ENCODE measurements around the gene COG7.

Gene COG7

DNA sequence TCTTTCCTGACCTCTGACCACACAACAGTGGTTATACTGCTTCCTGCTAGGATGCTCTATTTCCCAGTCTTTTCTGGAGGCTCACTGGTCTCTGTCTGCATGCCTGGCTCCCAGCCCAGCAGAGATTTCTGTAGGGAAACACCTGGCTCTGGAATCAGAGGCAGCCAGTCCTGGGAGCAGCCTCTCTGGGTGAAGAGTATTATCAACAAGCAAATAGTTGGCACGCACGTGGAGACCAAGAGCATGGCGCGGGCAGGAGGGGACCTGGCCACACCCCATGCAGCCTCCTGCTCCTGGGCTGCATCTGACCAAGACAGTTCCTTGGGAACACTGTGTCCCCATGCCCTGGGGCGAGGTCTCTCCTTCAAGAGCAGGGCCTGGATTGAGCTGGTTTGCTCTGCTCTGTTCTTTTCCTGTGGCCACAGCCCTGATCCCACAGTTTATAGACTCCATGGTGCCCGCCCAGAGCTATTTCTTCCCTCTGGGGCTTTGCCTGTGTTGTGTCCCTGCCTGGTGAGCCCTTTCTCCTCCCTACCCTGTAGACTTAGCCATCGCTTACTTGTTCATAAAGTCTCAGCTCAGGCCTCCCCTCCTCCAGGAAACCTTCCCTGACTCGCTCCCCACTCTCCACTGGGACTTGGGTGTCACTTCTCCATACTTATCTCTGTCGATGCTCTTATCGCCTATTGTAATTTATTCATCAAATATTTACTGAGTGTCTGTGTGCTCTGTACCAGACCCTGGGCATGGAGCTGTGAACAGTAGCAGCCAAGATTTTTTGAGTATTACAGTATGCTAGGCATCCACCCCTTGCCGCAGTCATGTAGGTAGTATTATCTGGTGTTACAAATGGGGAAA lies 90.3 kb downstream of the COG7 start:
- peaks cover 3% of the 10 kb centered on the region for H3K4me1 ChIP-seq (ENCODE audit: insufficient read depth, low read length, poor library complexity, severe bottlenecking)
- no peaks in the 10 kb centered on the region for H4K20me1 ChIP-seq (ENCODE audit: insufficient read depth, low read length, poor library complexity, severe bottlenecking)
- H3F3A ChIP-seq (ENCODE audit: low read depth): no peaks in the 10 kb centered on the region
- no peaks in the 10 kb centered on the region for H3K9me2 ChIP-seq (replicated peaks; ENCODE audit: low read depth, low read length)
- no peak overlapping the region for H3K4me2 ChIP-seq (ENCODE audit: low read depth, low read length, poor library complexity, severe bottlenecking)
- no peaks in the 10 kb centered on the region for H3K9me3 ChIP-seq (ENCODE audit: insufficient read depth, low read depth, low read length)
- H3K9ac ChIP-seq (ENCODE audit: low read depth, low read length, poor library complexity, severe bottlenecking): no peak overlapping the region
- H3K4me3 ChIP-seq (ENCODE audit: low read length, poor library complexity, severe bottlenecking): no peak overlapping the region
- H3K36me3 ChIP-seq (ENCODE audit: insufficient read depth, low read length): no peaks in the 10 kb centered on the region
- no peaks in the 10 kb centered on the region for H3K79me2 ChIP-seq (ENCODE audit: insufficient read depth, low read length)
- TF ChIP-seq, protein P1, sequence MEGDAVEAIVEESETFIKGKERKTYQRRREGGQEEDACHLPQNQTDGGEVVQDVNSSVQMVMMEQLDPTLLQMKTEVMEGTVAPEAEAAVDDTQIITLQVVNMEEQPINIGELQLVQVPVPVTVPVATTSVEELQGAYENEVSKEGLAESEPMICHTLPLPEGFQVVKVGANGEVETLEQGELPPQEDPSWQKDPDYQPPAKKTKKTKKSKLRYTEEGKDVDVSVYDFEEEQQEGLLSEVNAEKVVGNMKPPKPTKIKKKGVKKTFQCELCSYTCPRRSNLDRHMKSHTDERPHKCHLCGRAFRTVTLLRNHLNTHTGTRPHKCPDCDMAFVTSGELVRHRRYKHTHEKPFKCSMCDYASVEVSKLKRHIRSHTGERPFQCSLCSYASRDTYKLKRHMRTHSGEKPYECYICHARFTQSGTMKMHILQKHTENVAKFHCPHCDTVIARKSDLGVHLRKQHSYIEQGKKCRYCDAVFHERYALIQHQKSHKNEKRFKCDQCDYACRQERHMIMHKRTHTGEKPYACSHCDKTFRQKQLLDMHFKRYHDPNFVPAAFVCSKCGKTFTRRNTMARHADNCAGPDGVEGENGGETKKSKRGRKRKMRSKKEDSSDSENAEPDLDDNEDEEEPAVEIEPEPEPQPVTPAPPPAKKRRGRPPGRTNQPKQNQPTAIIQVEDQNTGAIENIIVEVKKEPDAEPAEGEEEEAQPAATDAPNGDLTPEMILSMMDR (conservative IDR thresholded peaks at IDR 0.05; ENCODE audit: low read length): no peak
- no peak for TF ChIP-seq EZH2phosphoT487 (IDR thresholded peaks at IDR 0.05; ENCODE audit: borderline replicate concordance)
- no peak overlapping the region for H2AFZ ChIP-seq (ENCODE audit: low read length)
- H3K27me3 ChIP-seq (ENCODE audit: insufficient read depth, low read length, poor library complexity, severe bottlenecking): no peaks in the 10 kb centered on the region

- Histone ChIP-seq H3K9me3 (ENCODE audit: insufficient read depth, low read depth, low read length) (no peaks in the 10 kb centered on the region), H3F3A (ENCODE audit: low read depth) (no peaks in the 10 kb centered on the region), H3K36me3 (ENCODE audit: insufficient read depth, low read length) (no peaks in the 10 kb centered on the region), H3K4me2 (ENCODE audit: low read depth, low read length, poor library complexity, severe bottlenecking) (no peak overlapping the region), H3K27me3 (ENCODE audit: insufficient read depth, low read length, poor library complexity, severe bottlenecking) (no peaks in the 10 kb centered on the region), H3K4me1 (ENCODE audit: insufficient read depth, low read length, poor library complexity, severe bottlenecking) (no peaks in the 10 kb centered on the region), H3K4me3 (ENCODE audit: low read length, poor library complexity, severe bottlenecking) (no peak overlapping the region), H4K20me1 (ENCODE audit: insufficient read depth, low read length, poor library complexity, severe bottlenecking) (no peaks in the 10 kb centered on the region), H3K79me2 (ENCODE audit: insufficient read depth, low read length) (no peaks in the 10 kb centered on the region), H3K9me2 (replicated peaks; ENCODE audit: low read depth, low read length) (no peaks in the 10 kb centered on the region), H3K9ac (ENCODE audit: low read depth, low read length, poor library complexity, severe bottlenecking) (no peak overlapping the region), H2AFZ (ENCODE audit: low read length) (no peak overlapping the region)
- TF ChIP-seq, protein P1 (conservative IDR thresholded peaks at IDR 0.05; ENCODE audit: low read length): no peak
- TF ChIP-seq EZH2phosphoT487 (IDR thresholded peaks at IDR 0.05; ENCODE audit: borderline replicate concordance): no peak
These were observed 93.8 kb downstream of the COG7 start for GRCh38 chr16:23359092-23359760.

DNA sequence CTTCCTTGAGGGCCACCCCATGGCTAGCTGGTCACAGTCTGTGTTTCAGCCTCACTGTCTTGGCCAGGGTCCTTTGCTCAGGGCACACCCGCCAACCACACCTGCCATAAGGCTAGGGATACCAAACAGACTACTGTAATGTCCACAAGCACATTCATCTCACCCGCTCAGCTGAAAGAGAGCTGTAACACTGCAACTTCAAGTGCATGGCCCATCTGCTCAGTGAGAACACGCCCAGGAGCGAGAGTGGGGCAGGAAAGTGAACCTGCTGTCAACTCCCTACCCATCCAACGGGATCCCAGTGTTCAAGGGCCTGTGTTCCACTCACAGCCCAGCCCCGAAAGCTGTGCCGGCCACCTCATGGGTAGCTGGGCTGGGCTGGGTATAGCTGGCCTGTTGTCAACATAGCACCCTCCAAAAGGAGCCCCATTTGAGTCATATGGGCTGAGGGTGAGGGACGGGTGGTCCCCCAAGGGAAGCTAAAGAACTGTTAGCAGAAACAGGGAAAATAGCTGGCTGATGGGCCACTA lies 95.2 kb downstream of the COG7 start:
- no peaks in the 10 kb centered on the region for H3F3A ChIP-seq (ENCODE audit: low read depth)
- no peak overlapping the region; the same call in 1 of the 2 replicates for H2AFZ ChIP-seq (ENCODE audit: low read length)
- TF ChIP-seq EZH2phosphoT487 (IDR thresholded peaks at IDR 0.05; ENCODE audit: borderline replicate concordance): no peak
- TF ChIP-seq, protein P1 (conservative IDR thresholded peaks at IDR 0.05; ENCODE audit: low read length): no peak
- H3K9me3 ChIP-seq (ENCODE audit: insufficient read depth, low read depth, low read length): no peaks in the 10 kb centered on the region
- H3K4me3 ChIP-seq (ENCODE audit: low read length, poor library complexity, severe bottlenecking): no peak overlapping the region
- no peak overlapping the region for H3K4me2 ChIP-seq (ENCODE audit: low read depth, low read length, poor library complexity, severe bottlenecking)
- no peaks in the 10 kb centered on the region for H4K20me1 ChIP-seq (ENCODE audit: insufficient read depth, low read length, poor library complexity, severe bottlenecking)
- H3K79me2 ChIP-seq (ENCODE audit: insufficient read depth, low read length): no peaks in the 10 kb centered on the region
- H3K9me2 ChIP-seq (replicated peaks; ENCODE audit: low read depth, low read length): no peaks in the 10 kb centered on the region
- H3K27me3 ChIP-seq (ENCODE audit: insufficient read depth, low read length, poor library complexity, severe bottlenecking): no peaks in the 10 kb centered on the region
- H3K36me3 ChIP-seq (ENCODE audit: insufficient read depth, low read length): no peaks in the 10 kb centered on the region
- no peaks in the 10 kb centered on the region for H3K4me1 ChIP-seq (ENCODE audit: insufficient read depth, low read length, poor library complexity, severe bottlenecking)
- no peak overlapping the region for H3K9ac ChIP-seq (ENCODE audit: low read depth, low read length, poor library complexity, severe bottlenecking)

All from Loucy (cell line).